GM12891 (cell line): Measurements from ENCODE around the gene NTRK3.

ENCODE experiments used
- DNase-seq: peaks from one replicate; pipeline ENCODE4 v3.0.0; 2011; ENCODE audit warnings: low spot score; ENCODE audit not compliant: insufficient read length
- FAIRE-seq: peaks from 2 replicates; lab custom pipeline; 2011; peaks lifted over from hg19 to GRCh38; lab: Jason Lieb, UNC
- PAX5 ChIP-seq: IDR thresholded peaks from 2 replicates; pipeline ENCODE4 v1.6.1; 2011; ENCODE audit warnings: low read length, moderate library complexity, mild to moderate bottlenecking; ENCODE audit not compliant: insufficient read depth, severe bottlenecking
- POLR2A ChIP-seq: IDR thresholded peaks from 2 replicates; pipeline ENCODE4 v1.6.1; 2011; ENCODE audit warnings: low read depth, low read length, control low read depth
- POLR2AphosphoS5 ChIP-seq: IDR thresholded peaks from 2 replicates; pipeline ENCODE4 v1.6.1; 2011; ENCODE audit warnings: low read depth, low read length, control low read depth
- POU2F2 ChIP-seq: IDR thresholded peaks from 2 replicates; pipeline ENCODE4 v1.6.1; 2011; ENCODE audit warnings: low read depth, mild to moderate bottlenecking, control low read depth, low read length, moderate library complexity
- SPI1 ChIP-seq: IDR thresholded peaks from 2 replicates; pipeline ENCODE4 v1.6.1; 2011; ENCODE audit warnings: low read depth, low read length, control low read depth
- TAF1 ChIP-seq: IDR thresholded peaks from 2 replicates; pipeline ENCODE4 v1.6.1; 2011; ENCODE audit warnings: low read depth, low read length, control low read depth

NTRK3 gene

DNA sequence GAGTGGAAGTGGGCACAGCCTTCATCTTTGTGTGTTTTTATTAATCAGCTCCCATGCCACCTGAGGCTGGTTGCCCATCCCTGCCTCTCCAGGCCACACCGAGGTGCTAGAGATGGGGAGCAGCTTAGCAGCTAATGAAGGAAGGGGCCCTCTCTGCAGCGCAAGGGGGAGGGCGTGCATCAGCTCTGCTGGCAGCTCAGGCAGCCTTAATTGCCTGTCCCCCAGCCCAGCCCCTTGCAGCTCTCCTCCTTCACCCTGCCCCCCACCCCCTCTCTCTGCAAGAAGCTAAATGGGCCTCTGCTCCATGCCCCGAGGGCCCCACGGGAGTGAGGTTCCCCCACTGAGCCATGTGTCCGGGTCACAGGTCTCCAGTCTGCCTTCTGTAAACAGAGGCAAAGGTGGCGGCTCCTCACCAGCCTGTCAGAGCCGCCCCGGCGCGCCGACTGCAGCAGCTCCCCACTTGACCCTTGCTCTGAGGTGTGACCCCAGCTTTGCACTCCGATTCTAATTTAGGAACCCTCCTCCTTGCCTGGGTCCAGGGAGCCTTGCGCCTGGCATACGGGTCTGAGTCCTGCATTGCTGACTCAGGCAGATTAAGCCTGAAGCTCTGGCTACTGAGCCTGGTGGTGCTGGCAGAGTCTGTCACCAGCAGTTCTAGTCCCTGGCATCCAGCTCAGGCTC, 27.9 kb upstream of the NTRK3 start:
- TF ChIP-seq POLR2AphosphoS5 (no peak), TAF1 (no peak)
- DNase-seq (no peak), FAIRE-seq (no peak)

DNA sequence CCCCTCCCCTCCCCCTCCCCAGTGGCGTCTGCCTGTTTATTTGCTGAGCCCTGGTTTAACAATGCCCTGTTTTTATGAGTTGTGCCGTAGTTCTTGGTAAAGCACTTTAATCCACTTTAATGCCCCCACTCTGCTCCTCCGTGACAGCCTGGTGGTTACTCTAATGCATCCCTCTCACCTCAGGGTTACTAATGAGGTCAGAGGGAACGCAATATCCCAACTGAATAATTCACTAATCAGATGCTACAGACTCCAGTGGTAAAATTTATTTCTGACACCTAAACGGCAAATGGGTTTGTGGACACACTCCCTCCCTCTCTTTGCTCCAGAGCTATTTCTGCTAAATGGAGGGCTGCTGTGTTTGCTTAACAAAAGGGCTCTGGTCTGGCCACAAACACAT, 26.1 kb upstream of the NTRK3 start:
- FAIRE-seq: no peak
- TF ChIP-seq TAF1 (no peak), SPI1 (no peak), POU2F2 (no peak), PAX5 (no peak), POLR2A (no peak), POLR2AphosphoS5 (no peak)
- no peak for DNase-seq

DNA sequence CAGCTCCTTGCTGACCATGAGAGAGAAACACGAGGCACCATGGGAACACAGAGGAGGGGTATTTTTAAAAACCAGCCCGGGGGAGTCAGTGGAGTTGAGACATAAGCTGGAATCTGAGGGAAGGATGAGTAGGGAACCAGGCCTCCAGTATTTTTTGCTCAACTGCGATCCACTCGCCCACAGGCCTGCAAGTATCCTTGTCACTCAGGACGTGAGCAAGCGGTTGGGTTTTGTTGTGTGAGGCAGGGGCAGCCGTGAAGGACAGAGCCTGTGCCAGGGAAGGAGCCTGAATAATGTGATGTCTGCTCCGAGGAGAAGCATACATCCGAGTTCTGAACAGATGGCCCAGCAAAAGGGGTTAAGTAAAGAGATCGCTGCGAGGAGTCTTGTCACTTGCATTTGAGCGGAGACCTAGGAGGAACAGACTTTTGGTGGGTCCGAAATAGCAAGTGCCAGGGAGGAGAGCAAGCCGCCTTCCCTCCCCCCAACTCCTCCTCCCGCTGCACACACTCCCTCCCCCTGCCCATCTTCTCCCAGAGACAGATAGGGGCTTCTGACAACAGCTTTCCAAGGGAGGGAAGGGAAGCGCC, 20.4 kb upstream of the NTRK3 start:
- no peak for DNase-seq
- no peak for FAIRE-seq
- TF ChIP-seq SPI1 (no peak), POLR2A (no peak), TAF1 (no peak), PAX5 (no peak), POLR2AphosphoS5 (no peak), POU2F2 (no peak)

DNA sequence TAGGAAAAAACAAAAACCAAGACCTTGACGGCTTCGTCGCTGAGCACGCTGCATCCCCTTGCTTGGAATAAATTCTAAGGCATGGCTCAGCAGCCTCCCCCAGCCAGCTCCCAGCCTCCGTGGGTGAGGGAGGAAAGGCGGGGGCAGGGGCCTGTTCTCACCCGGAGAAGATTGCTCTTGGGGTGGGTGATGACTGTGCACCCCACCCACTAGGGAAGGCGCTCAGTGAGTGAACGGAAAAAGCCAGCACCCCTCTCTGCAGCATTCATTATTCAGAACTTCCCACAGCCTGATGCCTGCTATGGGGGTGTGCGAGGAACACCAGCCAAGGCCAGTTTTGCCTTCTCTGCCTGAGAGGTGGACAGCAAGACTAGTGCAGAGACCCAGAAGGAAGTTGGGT, 19.3 kb upstream of the NTRK3 start:
- no peak for DNase-seq
- no peak for FAIRE-seq
- TF ChIP-seq PAX5 (no peak), SPI1 (no peak)

DNA sequence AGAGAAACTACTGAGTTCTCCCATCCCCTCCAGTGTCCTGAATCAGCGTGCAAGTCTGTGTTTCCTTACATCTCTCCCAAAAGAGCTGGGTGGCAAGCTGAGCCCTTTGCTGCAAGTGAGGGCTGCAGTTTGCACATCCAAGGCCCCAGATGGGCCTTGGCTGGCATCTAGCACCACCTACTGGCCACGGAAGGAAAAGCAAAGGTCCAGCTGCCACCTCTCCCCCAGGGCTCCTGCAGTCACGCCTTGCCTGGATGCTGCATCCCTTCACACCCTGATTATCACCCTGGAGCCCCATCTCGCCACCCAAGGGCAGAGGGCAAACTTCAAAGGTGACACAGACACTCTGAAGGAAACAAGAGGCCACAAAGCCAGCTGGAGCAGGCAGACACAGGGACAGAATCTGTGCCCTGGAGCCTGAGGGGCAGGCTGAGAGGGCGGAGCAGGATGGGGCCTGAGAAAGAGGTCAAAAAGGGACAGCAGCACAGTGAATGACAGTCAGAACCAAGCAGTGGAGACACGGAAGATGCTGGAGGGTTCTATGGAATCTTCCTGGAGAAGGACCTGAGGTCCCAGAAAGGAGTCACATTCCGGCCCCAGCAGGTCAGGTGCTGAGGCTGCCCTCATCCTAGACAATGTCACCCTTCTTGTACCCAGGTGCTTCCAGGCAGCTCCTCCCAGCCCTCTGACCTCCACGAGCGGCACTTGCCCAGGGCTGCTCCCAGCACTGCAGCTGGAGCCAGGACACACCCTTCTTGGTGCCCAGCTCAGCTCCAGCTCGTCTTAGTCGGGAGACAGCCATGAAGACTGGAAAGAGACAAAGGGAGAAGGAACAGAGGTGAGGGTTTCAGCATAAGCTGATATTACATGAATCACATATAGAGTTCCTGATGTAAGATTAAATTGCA, 18.3 kb upstream of the NTRK3 start:
- DNase-seq (peak; percentile 85), FAIRE-seq (peak; percentile 84)
- no peak for TF ChIP-seq PAX5
- TF ChIP-seq POLR2AphosphoS5: no peak
- TF ChIP-seq SPI1: no peak
- TF ChIP-seq TAF1: no peak
- TF ChIP-seq POU2F2: no peak
- TF ChIP-seq POLR2A: no peak

GRCh38 chr15:88272421-88272820, 15.9 kb upstream of the NTRK3 start:
- DNase-seq (no peak), FAIRE-seq (no peak)
- no peak for TF ChIP-seq PAX5
- TF ChIP-seq TAF1: no peak
- no peak for TF ChIP-seq SPI1
- no peak for TF ChIP-seq POU2F2
- TF ChIP-seq POLR2A: no peak
- TF ChIP-seq POLR2AphosphoS5: no peak

DNA sequence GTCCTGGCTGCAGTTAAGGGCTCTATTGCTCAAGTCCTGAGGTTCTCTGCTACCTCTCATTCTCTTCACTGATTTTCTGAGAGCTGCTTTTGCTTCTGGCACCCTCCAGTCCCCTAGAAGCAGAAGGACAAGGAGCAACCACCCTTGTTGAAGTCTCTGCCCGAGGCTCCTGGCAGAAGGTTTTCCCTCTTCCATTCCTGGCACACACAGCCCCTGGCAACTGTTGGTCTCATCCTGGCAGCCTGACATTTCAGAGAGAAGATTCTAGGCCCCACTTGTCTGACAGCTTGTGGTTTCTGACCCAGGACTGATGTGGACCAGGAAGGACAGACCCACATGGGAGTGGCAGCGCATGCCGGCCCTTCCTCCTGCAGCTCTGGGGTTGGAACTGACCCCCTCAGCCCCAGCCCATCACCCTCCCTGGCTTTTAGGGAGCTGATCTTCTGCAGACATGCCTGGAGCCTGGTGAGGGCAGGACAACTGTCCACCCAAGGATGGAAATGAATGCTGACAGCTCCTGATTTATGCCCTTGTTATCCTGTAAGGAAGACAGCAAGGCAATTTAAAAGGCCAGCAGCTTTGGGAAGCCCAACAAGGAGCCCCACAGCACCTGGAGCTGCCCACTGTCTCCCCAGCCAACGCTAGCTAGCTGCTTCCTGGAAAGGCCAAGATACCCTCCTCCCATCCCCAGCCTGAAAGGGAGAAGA, 13.0 kb upstream of the NTRK3 start:
- FAIRE-seq (no peak), DNase-seq (no peak)
- TF ChIP-seq POU2F2: no peak
- no peak for TF ChIP-seq SPI1
- no peak for TF ChIP-seq TAF1
- TF ChIP-seq POLR2AphosphoS5: no peak
- no peak for TF ChIP-seq POLR2A
- no peak for TF ChIP-seq PAX5

GRCh38 chr15:88267720-88268119, 11.2 kb upstream of the NTRK3 start:
- FAIRE-seq: no peak
- DNase-seq: no peak
- TF ChIP-seq POLR2A: no peak

DNA sequence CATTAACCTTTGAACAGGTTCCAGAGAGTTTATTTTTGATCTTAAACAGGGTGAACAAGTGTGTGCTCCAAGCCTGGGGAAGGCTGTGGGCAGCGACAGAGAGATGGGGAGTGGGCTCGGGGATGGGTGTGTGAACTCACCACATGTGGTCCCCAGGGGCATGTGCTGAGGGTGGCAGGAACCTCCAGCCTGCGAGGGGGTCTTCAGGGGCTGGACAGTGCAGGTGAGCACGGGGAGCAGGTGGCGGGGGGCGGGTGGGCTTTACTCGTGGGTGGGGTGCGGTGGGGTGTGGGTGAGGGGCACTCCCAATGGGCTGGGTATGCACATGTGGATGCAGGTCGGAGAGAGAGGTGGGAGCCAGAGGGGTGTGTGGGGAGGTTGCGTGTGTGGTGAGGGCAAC, 9.6 kb upstream of the NTRK3 start:
- TF ChIP-seq SPI1 (no peak), POU2F2 (no peak), POLR2AphosphoS5 (no peak), POLR2A (no peak), PAX5 (no peak), TAF1 (no peak)
- no peak for FAIRE-seq
- DNase-seq: no peak
